Kidney epithelial cell (primary cell): Measurements from ENCODE around the gene ABI3BP. TPM values are rescaled to one million over a fixed set of nuclear protein-coding genes. Genes with fewer than 3 reads are reported as not detected.

Experiments used
- DNase-seq: peaks from one replicate; pipeline ENCODE4 v3.0.0-alpha.2; 2010; ENCODE audit warnings: low read depth
- H3K27me3 ChIP-seq: 2 replicates; pipeline ENCODE4 v1.6.0; 2011; ENCODE audit warnings: low read length; ENCODE audit not compliant: control insufficient read depth, insufficient read depth
- H3K36me3 ChIP-seq: 2 replicates; pipeline ENCODE4 v1.5.1; 2011; ENCODE audit warnings: low read length; ENCODE audit not compliant: control insufficient read depth, insufficient read depth
- H3K4me3 ChIP-seq: 2 replicates; pipeline ENCODE4 v1.5.1; 2011; ENCODE audit warnings: low read depth, mild to moderate bottlenecking, control low read depth, low read length
- CTCF ChIP-seq: IDR thresholded peaks from 2 replicates; pipeline ENCODE4 v1.5.1; 2011; ENCODE audit warnings: mild to moderate bottlenecking, moderate library complexity, low read length, control low read depth, inconsistent platforms; ENCODE audit not compliant: insufficient read depth, poor library complexity, severe bottlenecking
- total RNA-seq: library from RNA; depleted of rRNA; stranded (reverse); fragments of >200 nt; gene quantifications from 2 replicates; pipeline ENCODE4 v1.2.3, GENCODE V29; 2015

The ABI3BP gene
- total RNA-seq, 1 donor from 2014 or later = 0.84 TPM

DNA sequence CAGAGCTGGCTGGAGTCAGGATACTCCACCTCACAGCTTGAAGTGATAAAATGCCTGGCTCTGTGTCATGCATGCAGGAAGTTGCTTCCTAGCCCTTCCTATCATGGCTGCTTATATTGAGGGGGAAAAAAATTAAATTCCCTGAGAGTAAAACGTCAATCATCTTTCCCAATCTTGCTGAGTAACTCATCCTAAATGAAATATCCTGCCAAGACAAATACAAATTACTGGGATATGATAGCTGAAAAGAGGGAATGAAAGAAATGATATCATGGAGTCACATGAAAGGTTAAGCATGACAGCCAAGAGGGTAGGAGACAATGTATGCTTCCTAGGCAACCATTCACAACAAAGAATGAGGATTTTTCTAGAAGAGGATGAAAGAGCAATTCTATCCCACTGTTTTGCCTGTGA lies 110.6 kb downstream of the ABI3BP start:
- H3K4me3 ChIP-seq = no peak overlapping the region
- H3K36me3 ChIP-seq = no peaks in the 10 kb centered on the region
- TF ChIP-seq CTCF = no peak
- H3K27me3 ChIP-seq = no peaks in the 10 kb centered on the region
- no peak for DNase-seq

DNA sequence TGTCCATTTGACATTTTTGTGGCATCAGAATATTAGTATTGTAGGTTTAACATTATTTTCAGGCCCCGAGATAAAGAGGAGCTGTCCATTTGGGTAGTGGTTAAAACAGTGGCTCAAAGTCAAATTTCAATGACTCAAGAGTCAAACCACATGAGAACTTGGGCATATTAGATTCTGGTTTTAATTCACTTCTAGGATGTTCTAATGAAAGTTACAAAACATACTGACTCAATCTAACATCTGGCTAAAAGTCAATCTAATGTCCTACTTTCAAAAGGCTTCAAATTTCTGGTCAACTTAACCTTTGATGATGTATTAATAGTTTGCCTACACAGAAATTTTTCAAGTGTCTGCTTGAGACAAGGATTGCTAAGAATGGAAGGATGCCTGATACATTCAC lies 112.4 kb downstream of the ABI3BP start:
- H3K36me3 ChIP-seq = no peaks in the 10 kb centered on the region
- no peaks in the 10 kb centered on the region for H3K27me3 ChIP-seq
- H3K4me3 ChIP-seq = no peak overlapping the region
- no peak for TF ChIP-seq CTCF
- no peak for DNase-seq

DNA sequence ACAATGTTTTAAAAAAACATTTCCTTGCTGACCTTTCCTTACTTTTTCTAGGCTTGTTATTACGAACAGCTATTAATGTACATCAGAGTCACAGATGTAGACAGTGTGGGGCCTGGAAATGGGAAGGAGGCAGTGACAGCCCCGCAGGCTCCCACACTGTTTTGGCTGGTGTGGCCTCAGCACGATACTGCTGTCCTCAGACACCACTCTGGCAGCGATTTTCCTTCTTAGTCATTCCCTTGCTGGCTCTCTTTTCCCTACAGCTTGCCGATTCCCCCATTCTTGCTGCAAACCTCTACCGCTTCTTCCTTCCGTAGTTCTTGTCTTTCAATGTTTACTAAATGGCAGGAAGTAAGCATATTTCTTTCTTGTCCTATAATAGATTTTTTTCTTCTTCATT lies 113.1 kb downstream of the ABI3BP start:
- no peak for DNase-seq
- no peaks in the 10 kb centered on the region for H3K27me3 ChIP-seq
- no peaks in the 10 kb centered on the region for H3K36me3 ChIP-seq
- no peak for TF ChIP-seq CTCF
- H3K4me3 ChIP-seq = no peak overlapping the region

DNA sequence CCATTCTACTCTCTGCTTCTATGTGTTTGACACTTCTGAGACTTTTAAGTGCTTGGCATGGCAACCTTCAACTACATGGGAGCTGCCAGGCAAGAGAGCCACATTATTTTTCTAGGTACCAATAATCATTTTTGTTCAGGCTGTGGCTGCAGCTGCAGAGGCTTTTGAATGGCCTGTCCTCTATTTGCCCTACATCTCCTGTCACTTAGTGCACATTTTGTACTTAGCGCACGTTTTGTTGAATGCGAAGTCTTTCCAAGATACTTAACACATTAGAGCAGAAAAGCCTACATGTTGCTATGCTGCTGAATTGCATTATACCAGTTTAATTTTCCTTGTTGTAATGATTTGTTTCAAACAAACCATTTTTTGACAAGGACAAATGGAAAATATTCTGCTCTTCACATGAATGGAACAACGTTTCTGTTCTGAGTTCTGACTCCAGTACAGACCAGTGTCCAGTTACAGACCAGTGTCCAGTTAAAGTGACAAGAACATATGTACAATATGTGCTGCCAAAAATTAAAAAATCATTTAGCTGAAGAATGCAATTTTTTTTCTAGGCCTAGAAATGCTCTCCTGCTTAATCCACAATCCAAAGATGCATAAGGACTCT lies 113.9 kb downstream of the ABI3BP start:
- no peaks in the 10 kb centered on the region for H3K27me3 ChIP-seq
- H3K4me3 ChIP-seq = no peak overlapping the region
- no peak for DNase-seq
- H3K36me3 ChIP-seq = no peaks in the 10 kb centered on the region
- TF ChIP-seq CTCF = no peak

DNA sequence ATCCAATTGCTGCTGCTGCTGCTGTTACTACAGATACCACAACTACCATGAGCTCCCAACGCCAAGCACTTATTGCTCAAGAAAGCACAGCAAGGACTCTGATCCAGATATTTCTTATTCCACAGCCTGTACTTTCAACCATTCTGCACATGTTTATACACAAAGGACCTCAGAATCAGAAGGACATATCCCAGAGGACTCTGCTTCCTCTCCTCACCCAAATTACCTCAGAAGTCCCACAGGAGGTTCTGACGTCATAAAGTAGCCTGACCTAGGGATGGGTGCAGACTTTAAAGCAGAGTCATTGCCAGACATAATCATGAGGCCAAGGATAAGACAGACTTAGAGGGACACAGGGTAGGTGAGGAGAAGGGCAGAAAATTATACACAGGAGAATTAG lies 115.9 kb downstream of the ABI3BP start:
- no peak for TF ChIP-seq CTCF
- Histone ChIP-seq H3K36me3 (no peaks in the 10 kb centered on the region), H3K27me3 (no peaks in the 10 kb centered on the region), H3K4me3 (no peak overlapping the region)
- no peak for DNase-seq

DNA sequence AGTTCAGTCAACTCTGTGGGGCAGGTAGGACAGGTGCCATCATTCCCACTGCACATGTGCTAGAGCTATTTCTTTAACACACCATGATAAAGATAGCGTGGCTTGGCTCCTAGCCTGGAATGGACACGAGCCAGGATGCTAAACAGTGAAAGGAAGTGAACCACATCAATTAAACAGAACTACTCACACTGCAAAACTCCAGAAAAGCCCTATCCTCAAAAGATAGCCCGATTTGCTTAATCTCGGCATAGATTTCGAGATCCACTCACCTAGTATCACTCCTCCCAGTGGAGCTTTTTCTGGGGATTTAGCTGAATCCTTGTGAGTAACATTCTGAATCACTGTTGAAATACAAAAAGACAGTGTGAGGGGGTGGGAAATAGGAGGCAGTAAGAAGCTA lies 118.0 kb downstream of the ABI3BP start:
- no peaks in the 10 kb centered on the region for H3K36me3 ChIP-seq
- no peak for DNase-seq
- no peak for TF ChIP-seq CTCF
- H3K27me3 ChIP-seq = no peaks in the 10 kb centered on the region
- H3K4me3 ChIP-seq = no peak overlapping the region
